Measurements from ENCODE around the gene TMC1. TPM values are rescaled to one million over a fixed set of nuclear protein-coding genes. Genes with fewer than 3 reads are reported as not detected.

TMC1 gene
- polyA plus RNA-seq, 3 donors, result 0.16 to 0.55 (median 0.40) TPM

- Histone ChIP-seq H3K9me3 (replicated peaks in 1 of 2; ENCODE audit: control insufficient read depth in 1 of 2, insufficient read depth in 1 of 2, low read length in 2 of 2) (no peaks in the 10 kb centered on the region), H2AFZ (ENCODE audit: insufficient read depth, low read depth, low read length, poor library complexity, severe bottlenecking) (no peak overlapping the region), H3K4me1 (ENCODE audit: control insufficient read depth in 1 of 2, insufficient read depth in 2 of 2, low read length in 2 of 2) (peaks cover 26 to 29% of the 10 kb centered on the region in 2 donors), H4K20me1 (ENCODE audit: insufficient read depth, low read length) (no peaks in the 10 kb centered on the region), H3K36me3 (replicated peaks in 1 of 2; ENCODE audit: control insufficient read depth in 1 of 2, insufficient read depth in 2 of 2, low read length in 2 of 2) (no peaks in the 10 kb centered on the region), H3K27me3 (ENCODE audit: control insufficient read depth in 2 of 2, insufficient read depth in 2 of 2, low read length in 2 of 2) (no peaks in the 10 kb centered on the region), H3K79me2 (ENCODE audit: insufficient read depth, low read length) (no peaks in the 10 kb centered on the region), H3K27ac (ENCODE audit: low read depth in 1 of 2, low read length in 2 of 2) (no peak overlapping the region), H3K4me3 (replicated peaks in 1 of 3; ENCODE audit: low read depth in 2 of 3, low read length in 3 of 3) (no peak overlapping the region), H3K9ac (ENCODE audit: insufficient read depth, low read length, poor library complexity, severe bottlenecking) (no peak overlapping the region), H3K4me2 (replicated peaks; ENCODE audit: extremely low read depth, low read length, poor library complexity, severe bottlenecking) (no peak overlapping the region)
- intact Hi-C loops (cut with micrococcal nuclease), result no loop called here
- H3K4me3 Mint-ChIP-seq, result no peak overlapping the region
- no peaks in the 10 kb centered on the region for H3K36me3 Mint-ChIP-seq
- 94% methylated on average over 3 of the region's 3 CpGs for WGBS (ENCODE audit: insufficient coverage)
- H3K27me3 Mint-ChIP-seq (ENCODE audit: low read depth in 3 of 3), result peaks cover 0 to 2% (median 0%) of the 10 kb centered on the region in 3 donors
- TF ChIP-seq, protein P1, sequence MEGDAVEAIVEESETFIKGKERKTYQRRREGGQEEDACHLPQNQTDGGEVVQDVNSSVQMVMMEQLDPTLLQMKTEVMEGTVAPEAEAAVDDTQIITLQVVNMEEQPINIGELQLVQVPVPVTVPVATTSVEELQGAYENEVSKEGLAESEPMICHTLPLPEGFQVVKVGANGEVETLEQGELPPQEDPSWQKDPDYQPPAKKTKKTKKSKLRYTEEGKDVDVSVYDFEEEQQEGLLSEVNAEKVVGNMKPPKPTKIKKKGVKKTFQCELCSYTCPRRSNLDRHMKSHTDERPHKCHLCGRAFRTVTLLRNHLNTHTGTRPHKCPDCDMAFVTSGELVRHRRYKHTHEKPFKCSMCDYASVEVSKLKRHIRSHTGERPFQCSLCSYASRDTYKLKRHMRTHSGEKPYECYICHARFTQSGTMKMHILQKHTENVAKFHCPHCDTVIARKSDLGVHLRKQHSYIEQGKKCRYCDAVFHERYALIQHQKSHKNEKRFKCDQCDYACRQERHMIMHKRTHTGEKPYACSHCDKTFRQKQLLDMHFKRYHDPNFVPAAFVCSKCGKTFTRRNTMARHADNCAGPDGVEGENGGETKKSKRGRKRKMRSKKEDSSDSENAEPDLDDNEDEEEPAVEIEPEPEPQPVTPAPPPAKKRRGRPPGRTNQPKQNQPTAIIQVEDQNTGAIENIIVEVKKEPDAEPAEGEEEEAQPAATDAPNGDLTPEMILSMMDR (IDR thresholded peaks at IDR 0.05), result no peak
- H3K9me3 Mint-ChIP-seq, result no peaks in the 10 kb centered on the region
- H3K27ac Mint-ChIP-seq, result no peak overlapping the region
- DNase-seq, result no peak
- peaks cover 38% of the 10 kb centered on the region for H3K4me1 Mint-ChIP-seq
These were observed 76.2 kb downstream of the TMC1 start for GRCh38 chr9:72597601-72598000.

GRCh38 chr9:72598639-72599038 lies 77.2 kb downstream of the TMC1 start:
- no peaks in the 10 kb centered on the region for H3K36me3 ChIP-seq (replicated peaks in 1 of 2; ENCODE audit: control insufficient read depth in 1 of 2, insufficient read depth in 2 of 2, low read length in 2 of 2)
- TF ChIP-seq, protein P1 (IDR thresholded peaks at IDR 0.05), result no peak
- H3K4me2 ChIP-seq (replicated peaks; ENCODE audit: extremely low read depth, low read length, poor library complexity, severe bottlenecking), result no peak overlapping the region
- Mint-ChIP-seq H3K9me3 (no peaks in the 10 kb centered on the region), H3K27ac (no peak overlapping the region), H3K27me3 (ENCODE audit: low read depth in 3 of 3) (peaks cover 0 to 2% (median 0%) of the 10 kb centered on the region in 3 donors), H3K36me3 (no peaks in the 10 kb centered on the region), H3K4me1 (peaks cover 28% of the 10 kb centered on the region), H3K4me3 (no peak overlapping the region)
- no peak overlapping the region for H3K4me3 ChIP-seq (replicated peaks in 1 of 3; ENCODE audit: low read depth in 2 of 3, low read length in 3 of 3)
- H3K4me1 ChIP-seq (ENCODE audit: control insufficient read depth in 1 of 2, insufficient read depth in 2 of 2, low read length in 2 of 2), result peaks cover 16 to 18% of the 10 kb centered on the region in 2 donors
- intact Hi-C loops (cut with micrococcal nuclease), result no loop called here
- H3K27me3 ChIP-seq (ENCODE audit: control insufficient read depth in 2 of 2, insufficient read depth in 2 of 2, low read length in 2 of 2), result no peaks in the 10 kb centered on the region
- H3K79me2 ChIP-seq (ENCODE audit: insufficient read depth, low read length), result no peaks in the 10 kb centered on the region
- DNase-seq, result no peak
- H3K9ac ChIP-seq (ENCODE audit: insufficient read depth, low read length, poor library complexity, severe bottlenecking), result no peak overlapping the region
- H3K9me3 ChIP-seq (replicated peaks in 1 of 2; ENCODE audit: control insufficient read depth in 1 of 2, insufficient read depth in 1 of 2, low read length in 2 of 2), result no peaks in the 10 kb centered on the region
- H3K27ac ChIP-seq (ENCODE audit: low read depth in 1 of 2, low read length in 2 of 2), result no peak overlapping the region
- H4K20me1 ChIP-seq (ENCODE audit: insufficient read depth, low read length), result no peaks in the 10 kb centered on the region
- no CpG with 5 or more reads among the region's 3 CpGs for WGBS (ENCODE audit: insufficient coverage)
- peak overlapping the region; percentile 1 for H2AFZ ChIP-seq (ENCODE audit: insufficient read depth, low read depth, low read length, poor library complexity, severe bottlenecking)
